Measurements from ENCODE around the gene ZBTB18. TPM values are rescaled to one million over a fixed set of nuclear protein-coding genes. Genes with fewer than 3 reads are reported as not detected.
A peak's percentile ranks its signal among the peaks of the same experiment; 100 is the strongest.

ZBTB18 gene
- total and polyA plus RNA-seq, 2 of the 4 experiments (the other 2 are of a cell fraction): 10.0 to 16.0 TPM

- no peak for ATAC-seq (ENCODE audit: low read depth)
- Histone ChIP-seq H3K9me1 (ENCODE audit: insufficient read depth, low read length) (no peaks in the 10 kb centered on the region), H2AK9ac (replicated peaks; ENCODE audit: low read depth, low read length, poor library complexity) (no peak overlapping the region), H3K36me3 (ENCODE audit: control insufficient read depth, insufficient read depth, low read length) (no peaks in the 10 kb centered on the region), H3K4me3 (ENCODE audit: insufficient read depth, low read depth, low read length) (no peak overlapping the region), H3K79me1 (ENCODE audit: low read depth in 1 of 2, low read length in 2 of 2) (no peaks in the 10 kb centered on the region), H3K4ac (ENCODE audit: low read depth, low read length) (no peak overlapping the region), H2AK5ac (ENCODE audit: low read depth, low read length) (no peak overlapping the region), H3K56ac (ENCODE audit: extremely low read depth, insufficient read depth, low read length) (no peak overlapping the region), H2BK20ac (ENCODE audit: low read depth, low read length) (no peak overlapping the region), H3K9me3 (ENCODE audit: control insufficient read depth, insufficient read depth, low read length) (no peaks in the 10 kb centered on the region), H4K8ac (ENCODE audit: low read depth in 2 of 2, low read length in 2 of 2) (no peak overlapping the region), H3K27me3 (ENCODE audit: control insufficient read depth, insufficient read depth, low read length) (peaks cover 28% of the 10 kb centered on the region), H3K4me2 (ENCODE audit: low read depth, low read length) (no peak overlapping the region; the same call in 1 of the 2 replicates), H4K91ac (ENCODE audit: insufficient read depth, low read depth, low read length) (no peak overlapping the region), H2BK15ac (ENCODE audit: low read depth, low read length) (no peak overlapping the region), H3K4me1 (ENCODE audit: control insufficient read depth, insufficient read depth, low read length) (no peaks in the 10 kb centered on the region), H3K27ac (ENCODE audit: insufficient read depth, low read length) (no peak overlapping the region), H3K18ac (ENCODE audit: low read depth, low read length) (no peak overlapping the region), H4K20me1 (ENCODE audit: insufficient read depth, low read length) (no peaks in the 10 kb centered on the region), H3K14ac (replicated peaks; ENCODE audit: low read depth, low read length) (no peak overlapping the region), H2BK120ac (ENCODE audit: low read depth, low read length) (no peak overlapping the region), H3K9ac (ENCODE audit: low read depth, low read length) (no peak overlapping the region), H2AFZ (replicated peaks; ENCODE audit: low read length, poor library complexity) (peak overlapping the region; percentile 1), H4K5ac (ENCODE audit: low read depth, low read length) (no peak overlapping the region), H2BK5ac (ENCODE audit: low read depth, low read length, poor library complexity, severe bottlenecking) (no peak overlapping the region), H3K23ac (ENCODE audit: low read depth, low read length) (no peak overlapping the region)
- no TSS peak for BruUV-seq (replicated peaks)
- TF ChIP-seq MXI1 (IDR thresholded peaks at IDR 0.05; ENCODE audit: borderline replicate concordance, low read depth, low read length) (no peak), RAD21 (IDR thresholded peaks at IDR 0.05; ENCODE audit: low read length) (no peak), FOS (IDR thresholded peaks at IDR 0.05; ENCODE audit: low read depth, low read length) (no peak), RCOR1 (IDR thresholded peaks at IDR 0.05; ENCODE audit: insufficient replicate concordance, low read length) (no peak)
- CTCF ChIA-PET: no interaction called here
- in situ Hi-C loops (cut with MboI; ENCODE audit: low sequenced_read_pairs) (no loop called here), intact Hi-C loops (cut with micrococcal nuclease) (no loop called here), dilution Hi-C loops (cut with HindIII; ENCODE audit: low sequenced_read_pairs, unreplicated experiment) (no loop called here)
- no CpG with 5 or more reads among the region's 8 CpGs for WGBS, 2 experiments (ENCODE audit: extremely low coverage in 2 of 2, insufficient read length in 1 of 2)
- POLR2A ChIA-PET (ENCODE audit: unreplicated experiment): no interaction called here
- DNase-seq: no peak
Observed at GRCh38 chr1:244075247-244075722, 24.2 kb downstream of the ZBTB18 start.

Measured in IMR-90 (cell line).